ENCODE measurements around the gene DNAI2. TPM values are rescaled to one million over a fixed set of nuclear protein-coding genes. Genes with fewer than 3 reads are reported as not detected.

Gene DNAI2
- total RNA-seq = 1 to 10 TPM in 1 of 4 donors, not detected in 3; 2.1 TPM

DNA sequence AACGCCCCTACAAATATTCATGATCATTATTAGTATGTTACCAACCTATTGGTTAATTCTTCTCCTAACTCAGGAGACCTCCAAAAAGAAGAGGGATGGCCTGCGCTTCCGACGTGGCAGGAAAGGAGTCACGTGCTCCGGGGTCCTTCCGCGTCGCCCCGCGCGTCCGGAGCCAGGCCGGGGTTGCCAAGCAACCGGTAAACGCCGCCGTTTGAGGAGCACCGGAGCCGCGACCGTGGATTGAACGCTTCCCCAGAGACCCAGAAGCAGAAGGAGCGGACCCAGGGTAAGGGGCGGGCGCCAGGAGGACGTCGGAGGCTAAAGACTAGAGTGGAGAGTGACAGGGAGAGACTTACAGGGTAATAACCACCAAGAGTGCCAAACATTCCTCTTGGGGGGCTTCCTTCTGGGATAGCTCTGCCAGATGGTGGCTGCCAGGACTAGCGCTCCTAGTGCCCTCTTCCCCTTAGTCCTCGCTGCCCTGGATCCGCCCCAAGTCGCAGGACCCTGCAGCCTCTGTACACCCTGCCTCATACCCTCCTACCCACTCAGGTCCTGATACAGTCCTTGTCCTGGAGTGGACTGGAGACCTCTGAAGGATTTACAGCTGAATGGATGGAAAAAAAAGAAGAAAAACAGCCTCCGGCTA, at the start of gene DNAI2:
Gene DNAI2 (plus strand): TSS at position 175 of the 649 bp plus-strand sequence. CDS start 7,584 bp downstream, outside the sequence.
- Histone ChIP-seq H3K36me3 (no peaks in the 10 kb centered on the region), H3K27me3 (no peaks in the 10 kb centered on the region), H3K4me3 (no peak within 1 kb of the TSS), H3K9me3 (no peaks in the 10 kb centered on the region), H3K4me1 (peaks cover 0 to 5% of the 10 kb centered on the region in 2 donors), H3K27ac (no peak within 1 kb of the TSS)
- intact Hi-C loops (cut with DNase I; ENCODE audit: low total_unique reads) = no loop called here
- no peak for DNase-seq
- TF ChIP-seq POLR2A (IDR thresholded peaks at IDR 0.05) = no peak
- no peak for TF ChIP-seq CTCF (IDR thresholded peaks at IDR 0.05)

DNA sequence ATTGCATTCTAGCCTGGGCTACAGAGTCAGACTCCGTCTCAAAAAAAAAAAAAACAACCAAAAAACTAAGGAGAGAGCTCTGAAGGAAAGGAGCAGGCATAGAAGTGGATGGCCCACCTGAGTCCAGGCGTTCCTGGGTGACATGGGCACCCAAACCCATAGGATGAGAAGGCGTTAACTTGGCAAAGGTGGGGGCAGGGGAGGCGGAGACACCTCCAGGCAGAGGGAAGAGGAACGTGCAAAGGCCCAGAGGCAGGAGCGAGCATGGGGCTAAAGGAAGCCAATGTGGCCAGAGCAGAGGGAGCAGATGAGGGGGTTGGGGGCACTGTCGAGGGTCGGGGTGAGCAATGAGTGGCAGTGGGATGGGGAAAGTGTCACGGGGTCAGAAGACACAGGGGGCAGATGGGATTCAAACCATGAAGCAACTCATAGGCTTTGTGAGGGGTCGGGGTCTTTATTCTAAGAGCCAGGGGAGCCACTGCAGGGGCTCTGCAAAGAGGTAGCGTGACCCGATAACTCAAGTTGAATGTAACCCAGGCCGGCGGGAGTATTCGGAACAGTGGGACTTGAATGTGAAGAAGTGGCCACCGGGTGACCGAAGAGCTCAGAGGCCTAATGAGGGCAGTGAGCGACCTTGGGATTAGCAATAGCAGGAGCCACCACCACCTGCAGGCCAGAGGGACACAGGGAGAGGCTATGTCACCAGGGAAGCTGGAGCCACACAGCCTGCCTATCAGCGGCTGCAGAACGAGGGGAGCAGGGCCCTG, 48.9 kb upstream of the DNAI2 start:
- Histone ChIP-seq H3K9me3 (no peaks in the 10 kb centered on the region), H3K4me1 (no peaks in the 10 kb centered on the region), H3K36me3 (no peaks in the 10 kb centered on the region), H3K4me3 (no peak overlapping the region), H3K27ac (no peak overlapping the region), H3K27me3 (no peaks in the 10 kb centered on the region)
- TF ChIP-seq CTCF (IDR thresholded peaks at IDR 0.05) (no peak), POLR2A (IDR thresholded peaks at IDR 0.05) (no peak)
- intact Hi-C loops (cut with DNase I; ENCODE audit: low total_unique reads) = no loop called here
- no peak for DNase-seq

DNA sequence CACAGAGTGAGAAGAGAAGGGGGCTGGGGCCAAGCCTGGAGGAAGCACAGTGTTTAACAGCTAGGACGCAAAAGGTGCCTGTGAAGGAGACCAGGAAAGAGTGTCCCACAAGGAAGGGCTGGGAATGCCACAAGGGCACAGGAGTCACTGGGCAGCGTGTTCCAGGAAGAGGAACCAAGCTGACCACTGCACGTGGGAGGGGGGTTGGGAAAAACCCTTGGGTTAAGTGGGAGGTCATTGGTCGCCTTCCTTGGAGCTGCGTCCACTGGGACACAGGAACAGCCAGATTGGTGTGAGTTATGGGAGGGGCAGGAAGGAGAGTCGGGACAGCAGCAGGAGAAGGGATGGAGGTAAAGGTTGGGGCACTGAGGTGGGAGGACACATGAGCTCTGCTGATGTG, 47.8 kb upstream of the DNAI2 start:
- no peaks in the 10 kb centered on the region for H3K9me3 ChIP-seq
- TF ChIP-seq CTCF (IDR thresholded peaks at IDR 0.05) (no peak), POLR2A (IDR thresholded peaks at IDR 0.05) (no peak)
- intact Hi-C loops (cut with DNase I; ENCODE audit: low total_unique reads) = no loop called here
- no peaks in the 10 kb centered on the region for H3K4me1 ChIP-seq
- H3K36me3 ChIP-seq = no peaks in the 10 kb centered on the region
- no peak for DNase-seq
- H3K27ac ChIP-seq = no peak overlapping the region
- H3K4me3 ChIP-seq = no peak overlapping the region
- H3K27me3 ChIP-seq = no peaks in the 10 kb centered on the region

DNA sequence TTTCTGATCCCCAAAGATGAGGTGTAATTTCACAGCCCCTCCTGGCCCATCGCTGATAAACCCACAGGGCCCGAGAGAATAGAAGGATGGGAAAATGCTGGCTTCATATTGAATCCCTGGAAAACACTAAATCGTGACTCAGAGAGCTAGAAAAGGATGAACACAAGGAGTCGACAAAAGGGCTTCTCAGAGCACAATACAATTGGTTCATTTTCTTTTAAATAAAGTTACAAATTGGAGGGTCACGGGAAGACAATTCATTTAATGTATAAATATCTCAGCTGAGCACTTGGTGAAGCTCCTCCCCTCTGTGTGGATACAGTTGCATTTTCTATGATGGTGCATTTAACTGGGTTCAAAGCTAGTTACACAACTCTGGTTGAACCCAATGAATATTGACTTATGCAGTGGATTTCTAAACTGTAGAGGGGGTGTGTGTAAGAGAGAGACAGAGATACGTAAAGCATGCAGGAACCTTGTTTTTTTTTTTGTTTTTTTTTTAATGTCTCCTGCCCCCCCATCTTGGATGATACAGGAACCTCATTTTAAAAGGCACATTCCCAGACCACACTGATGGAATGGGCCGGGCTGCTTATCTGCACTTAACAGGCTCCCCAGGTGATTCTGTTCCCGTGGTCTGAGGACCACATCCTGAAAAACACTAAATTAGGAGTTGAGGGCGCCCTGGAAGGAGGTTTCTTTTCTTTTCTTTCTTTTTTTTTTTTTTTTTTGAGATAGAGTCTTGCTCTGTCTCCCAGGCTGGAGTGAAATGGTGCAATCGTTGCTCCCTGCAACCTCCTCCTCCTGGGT, 46.6 kb upstream of the DNAI2 start:
- no peaks in the 10 kb centered on the region for H3K4me1 ChIP-seq
- no peaks in the 10 kb centered on the region for H3K9me3 ChIP-seq
- no peaks in the 10 kb centered on the region for H3K27me3 ChIP-seq
- intact Hi-C loops (cut with DNase I; ENCODE audit: low total_unique reads) = no loop called here
- DNase-seq = no peak
- no peak overlapping the region for H3K4me3 ChIP-seq
- H3K27ac ChIP-seq = no peak overlapping the region
- no peaks in the 10 kb centered on the region for H3K36me3 ChIP-seq
- TF ChIP-seq POLR2A (IDR thresholded peaks at IDR 0.05) (no peak), CTCF (IDR thresholded peaks at IDR 0.05) (no peak)

Measured in uterus (tissue), 4 donors.